NCI-H2107 (cell line): ENCODE results near the gene BRMS1L.

Experiments
- DNase-seq: peaks from one replicate; lab custom pipeline; 2025; lab: John Stamatoyannopoulos, UW

BRMS1L gene

DNA sequence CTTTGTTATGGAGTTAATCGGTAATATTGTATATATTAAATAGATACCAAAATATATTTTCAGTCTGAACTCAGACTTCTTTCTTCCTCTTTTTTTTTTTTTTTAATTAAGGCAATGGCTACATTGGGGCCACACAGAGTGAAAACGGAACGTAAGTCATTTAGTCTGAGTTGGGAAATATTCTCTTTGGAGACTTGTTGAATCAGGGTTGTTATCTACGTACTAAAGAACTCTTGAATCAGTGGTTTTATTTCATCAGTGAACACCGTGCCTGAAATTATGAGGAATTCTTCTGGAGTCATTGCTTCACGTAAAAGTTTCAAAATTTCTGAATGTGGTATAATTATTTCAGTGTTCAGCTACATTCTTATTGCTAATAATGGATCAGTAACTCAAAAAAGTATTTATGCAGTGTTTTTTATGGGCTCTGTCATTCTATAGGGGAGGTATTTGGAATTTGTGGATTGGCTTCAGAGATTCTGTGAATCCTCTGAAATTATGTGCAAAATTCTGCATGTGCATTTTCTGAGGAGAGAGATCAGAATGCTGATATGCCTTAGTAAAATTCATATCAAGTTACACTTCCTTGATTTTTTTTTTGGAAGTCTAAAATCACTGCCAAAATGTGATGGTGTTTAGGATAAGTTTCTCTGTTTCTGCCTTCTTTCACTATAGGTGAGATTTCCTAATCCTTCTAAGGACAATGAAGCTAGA, 39.6 kb downstream of the BRMS1L start:
- no peak for DNase-seq

GRCh38 chr14:35866595-35867279, 40.6 kb downstream of the BRMS1L start:
- no peak for DNase-seq

DNA sequence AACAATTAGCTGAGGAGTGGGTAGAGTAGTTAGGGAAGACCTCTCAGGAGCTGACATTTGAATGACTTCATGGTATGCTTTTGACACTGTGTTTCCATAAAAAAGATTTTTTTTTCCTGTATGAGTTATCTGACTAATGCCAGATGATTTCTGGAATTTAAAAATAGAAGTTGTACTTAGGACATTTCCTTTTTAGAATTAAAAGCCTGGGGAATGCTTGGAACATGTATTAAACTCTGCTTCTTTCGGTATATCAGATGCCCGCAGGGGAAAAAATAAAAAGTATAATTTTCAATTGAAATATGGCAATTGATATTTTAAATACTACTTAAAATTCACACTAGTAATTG, 41.1 kb downstream of the BRMS1L start:
- no peak for DNase-seq

DNA sequence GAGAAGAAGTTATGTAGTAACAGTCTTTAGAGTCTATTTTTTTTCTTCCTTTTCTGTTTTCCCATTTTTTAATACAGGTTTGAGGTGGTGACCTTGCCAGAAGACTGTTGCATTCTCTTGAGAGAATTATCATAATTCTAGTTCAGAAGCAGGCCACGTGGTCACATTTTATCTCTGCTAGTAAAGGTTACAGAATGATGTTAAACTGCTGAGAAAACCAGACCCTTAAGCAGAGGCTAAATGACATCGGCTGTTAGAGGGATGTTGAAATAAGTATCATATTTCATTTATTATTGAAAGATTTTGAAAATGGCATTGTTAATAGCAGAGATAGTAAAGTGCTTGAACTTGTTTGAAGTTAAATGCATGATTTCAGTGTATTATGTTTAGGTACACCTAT, 49.2 kb downstream of the BRMS1L start:
- no peak for DNase-seq

DNA sequence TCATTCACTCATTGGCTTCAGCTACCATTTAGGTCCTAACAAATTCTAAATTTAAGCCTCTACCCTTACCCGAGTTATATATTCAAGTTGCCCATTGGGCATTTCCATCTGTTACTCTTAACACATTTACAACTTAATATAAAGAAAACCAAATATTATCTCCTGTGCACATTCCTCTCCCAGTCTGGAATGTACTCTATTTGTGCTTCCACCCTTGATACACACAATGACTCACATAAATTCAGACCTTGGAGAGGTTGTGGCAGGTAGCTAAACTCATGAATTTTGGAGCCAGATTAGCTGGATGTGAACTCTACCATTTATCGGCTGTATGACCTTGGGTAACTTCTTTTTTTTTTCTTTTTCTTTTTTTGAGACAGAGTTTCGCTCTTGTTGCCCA, 51.1 kb downstream of the BRMS1L start:
- DNase-seq, result no peak

GRCh38 chr14:35878272-35879150, 52.4 kb downstream of the BRMS1L start:
- no peak for DNase-seq

GRCh38 chr14:35879151-35879648, 53.1 kb downstream of the BRMS1L start:
- DNase-seq, result no peak

GRCh38 chr14:35879654-35880249, 53.6 kb downstream of the BRMS1L start:
- no peak for DNase-seq

GRCh38 chr14:35881280-35881679, 55.1 kb downstream of the BRMS1L start:
- DNase-seq, result no peak

GRCh38 chr14:35883677-35884293, 57.6 kb downstream of the BRMS1L start:
- DNase-seq, result peak; percentile 27

DNA sequence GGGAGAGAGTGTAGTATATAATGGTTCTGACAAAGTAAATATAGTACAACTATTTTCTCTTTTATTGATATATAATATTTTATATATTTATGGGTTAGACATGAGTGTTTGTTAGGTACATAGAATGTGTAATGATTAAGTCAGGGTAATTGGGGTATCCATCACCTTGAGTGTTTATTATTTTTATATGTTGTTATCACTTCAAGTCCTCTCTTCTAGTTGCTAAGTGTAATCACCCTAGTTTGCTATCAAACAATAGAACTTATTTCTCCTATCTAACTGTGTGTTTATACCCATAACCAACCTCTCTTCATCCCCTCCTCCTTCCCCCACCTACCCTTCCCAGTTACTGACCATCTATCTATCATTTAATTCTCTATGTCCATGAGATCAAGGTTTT, 64.2 kb downstream of the BRMS1L start:
- DNase-seq, result no peak

DNA sequence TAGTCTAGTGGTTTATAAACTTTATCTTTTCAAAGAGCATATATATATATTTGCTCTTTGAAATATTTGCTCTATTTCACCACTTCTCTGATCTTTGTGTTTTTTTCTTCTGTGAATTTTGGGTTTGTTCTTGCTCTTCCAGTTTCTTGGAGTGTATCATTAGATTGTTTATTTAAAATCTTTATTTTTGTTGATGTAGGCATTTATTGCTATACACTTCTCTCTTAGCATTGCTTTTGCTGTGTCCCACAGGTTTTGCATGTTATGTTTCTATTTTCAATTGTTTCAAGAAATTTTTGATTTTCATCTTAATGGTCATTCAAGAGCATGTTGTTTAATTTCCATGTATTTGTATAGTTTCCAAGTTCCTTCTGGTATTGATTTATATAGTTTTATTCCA, 69.1 kb downstream of the BRMS1L start:
- DNase-seq, result no peak

DNA sequence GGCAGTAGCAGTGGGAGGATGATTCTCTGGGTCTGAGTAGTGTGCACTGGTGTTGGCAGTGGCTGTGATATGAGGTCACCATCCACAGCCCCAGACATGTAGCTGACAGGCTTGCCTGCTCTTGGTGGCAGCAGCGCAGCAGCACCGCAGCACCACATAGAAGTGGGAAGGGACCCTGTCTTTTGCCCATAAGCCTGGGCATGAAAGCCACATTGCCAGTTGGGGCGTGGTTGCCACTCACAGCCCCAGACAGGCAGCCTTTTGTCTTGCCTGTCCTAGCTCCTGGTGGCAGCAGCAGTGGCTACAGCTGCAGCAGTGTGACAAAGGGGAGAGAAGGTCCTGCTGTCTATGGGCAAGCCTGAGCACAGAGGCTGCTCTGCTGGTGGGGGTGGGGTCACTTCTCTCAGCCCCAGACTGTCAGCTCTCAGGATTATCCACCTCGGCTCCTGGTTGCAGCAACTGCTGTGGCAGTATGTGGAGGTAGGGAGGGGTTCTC, 71.5 kb downstream of the BRMS1L start:
- peak; percentile 34 for DNase-seq

DNA sequence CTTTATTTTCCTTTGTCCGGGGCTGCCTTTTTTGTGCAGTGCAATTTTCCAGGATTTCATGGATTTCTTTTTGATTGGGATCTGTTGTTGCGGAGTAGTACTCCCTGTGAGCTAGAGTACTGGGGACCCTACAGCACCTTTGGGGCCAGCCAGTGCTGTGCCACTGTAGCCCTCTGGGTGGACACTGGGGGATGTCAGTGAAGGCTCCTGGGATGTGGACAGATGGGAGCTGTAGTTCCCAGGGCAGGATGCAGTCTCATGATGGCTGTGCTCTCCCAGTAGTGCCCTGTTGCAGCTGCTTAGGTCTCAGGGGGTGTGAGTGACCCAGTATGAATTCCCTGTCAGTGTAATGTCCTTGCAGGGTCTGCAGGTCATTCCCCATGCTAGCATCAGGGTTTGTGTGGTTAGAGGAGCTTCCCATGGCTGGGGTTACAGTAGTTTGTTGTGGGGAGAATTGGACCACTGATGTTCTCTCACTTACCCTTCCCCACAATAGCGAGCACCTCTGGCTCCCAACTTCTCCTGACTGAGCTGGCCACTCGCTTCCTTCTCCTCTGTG, 72.2 kb downstream of the BRMS1L start:
- DNase-seq, result no peak

DNA sequence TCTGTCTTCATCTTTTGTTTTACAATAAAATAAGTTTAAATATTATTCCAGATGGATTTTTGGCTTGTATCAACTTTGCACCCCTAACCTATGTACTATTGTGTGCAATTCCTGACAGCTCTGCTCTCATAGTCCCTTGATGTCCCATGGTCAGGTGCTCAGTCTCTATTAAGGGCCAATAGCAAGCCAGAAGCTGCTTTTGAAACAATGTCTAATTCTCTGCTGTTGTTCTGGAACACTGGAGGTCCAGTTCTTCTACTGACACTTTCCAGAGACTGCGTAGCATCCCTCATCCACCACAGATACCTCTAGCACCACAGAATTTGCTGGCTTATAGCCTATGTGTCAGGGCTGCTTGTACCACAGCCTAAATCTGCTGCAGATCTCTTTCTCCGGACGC, 74.6 kb downstream of the BRMS1L start:
- DNase-seq, result no peak

GRCh38 chr14:35909665-35910064, 83.5 kb downstream of the BRMS1L start:
- DNase-seq, result no peak

DNA sequence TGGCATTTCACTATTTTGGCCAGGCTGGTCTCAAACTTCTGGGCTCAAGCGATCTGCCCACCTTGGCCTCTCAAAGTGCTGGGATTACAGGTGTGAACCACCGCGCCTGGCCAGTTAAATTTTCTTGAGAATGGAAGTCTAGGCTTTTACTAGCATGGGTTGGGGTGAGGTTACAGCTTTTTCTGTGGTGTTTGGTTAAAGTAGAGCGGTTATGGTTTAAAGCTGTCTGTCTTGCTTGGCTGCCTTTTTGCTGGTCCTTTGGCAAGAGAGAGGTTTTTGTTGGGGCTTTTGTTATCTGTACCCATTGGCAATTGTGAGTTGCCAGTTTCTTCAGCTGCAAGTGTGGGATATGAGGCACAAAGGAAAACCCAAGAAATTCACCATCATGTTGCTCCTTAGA, 84.1 kb downstream of the BRMS1L start:
- no peak for DNase-seq

GRCh38 chr14:35911097-35911496, 85.0 kb downstream of the BRMS1L start:
- DNase-seq, result no peak

DNA sequence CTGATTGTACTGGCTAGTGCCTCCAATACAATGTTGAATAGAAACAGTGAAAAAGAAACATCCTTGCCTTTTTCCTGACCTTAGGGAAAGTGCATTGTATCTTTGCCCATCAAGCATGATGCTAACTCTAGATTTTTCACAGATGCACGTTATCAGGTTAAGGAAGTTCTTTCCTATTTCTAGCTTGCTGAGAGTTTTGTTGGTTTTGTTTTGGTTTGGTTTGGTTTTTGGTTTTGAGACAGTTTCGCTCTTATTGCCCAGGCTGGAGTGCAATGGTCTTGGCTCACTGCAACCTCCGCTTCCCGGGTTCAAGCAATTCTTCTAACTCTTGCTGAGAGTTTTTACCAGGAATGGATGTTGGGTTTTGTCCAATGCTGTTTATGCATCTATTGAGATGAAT, 89.0 kb downstream of the BRMS1L start:
- no peak for DNase-seq

GRCh38 chr14:35915775-35916174, 89.6 kb downstream of the BRMS1L start:
- DNase-seq, result no peak
